ENCODE data around the gene DNAH11. TPM values are rescaled to one million over a fixed set of nuclear protein-coding genes. Genes with fewer than 3 reads are reported as not detected.

DNAH11 gene
- total and polyA plus RNA-seq, 2 donors (not counting 1 experiment from before 2014, with no cell fraction given), result 0.33 to 0.34 TPM

GRCh38 chr7:21603462-21603861 lies 60.6 kb downstream of the DNAH11 start:
- Histone ChIP-seq H3K27me3 (ENCODE audit: control insufficient read depth, insufficient read depth, low read length) (no peaks in the 10 kb centered on the region), H3K4me2 (ENCODE audit: extremely low read depth, insufficient read depth, low read length) (no peak overlapping the region), H3K79me2 (ENCODE audit: control insufficient read depth, insufficient read depth, low read length) (no peaks in the 10 kb centered on the region), H3K4me3 (replicated peaks in 1 of 4; ENCODE audit: control extremely low read depth in 1 of 4, insufficient read depth in 1 of 4, low read depth in 3 of 4, low read length in 4 of 4) (no peak overlapping the region), H3K27ac (ENCODE audit: insufficient read depth, low read length) (no peak overlapping the region), H3K4me1 (ENCODE audit: control insufficient read depth, extremely low read depth, insufficient read depth, low read length) (no peaks in the 10 kb centered on the region), H3K9me3 (ENCODE audit: control insufficient read depth, insufficient read depth, low read depth, low read length) (no peaks in the 10 kb centered on the region), H3K9ac (ENCODE audit: insufficient read depth, low read length) (no peak overlapping the region), H2AFZ (ENCODE audit: low read length) (no peak overlapping the region), H3K36me3 (ENCODE audit: control insufficient read depth, insufficient read depth, low read length) (no peaks in the 10 kb centered on the region), H4K20me1 (ENCODE audit: control insufficient read depth, extremely low read depth, insufficient read depth, low read length) (no peaks in the 10 kb centered on the region)
- DNase-seq (ENCODE audit: low read depth in 2 of 2), result no peak
- no peak for TF ChIP-seq EZH2 (IDR thresholded peaks at IDR 0.05; ENCODE audit: low read length, missing control alignments)
- TF ChIP-seq CTCF (conservative IDR thresholded peaks at IDR 0.05 in 1 of 2, IDR thresholded peaks at IDR 0.05 in 1 of 2; ENCODE audit: low read depth in 1 of 2, low read length in 2 of 2), result no peak

- H3K9ac ChIP-seq (ENCODE audit: insufficient read depth, low read length), result no peak overlapping the region
- no peak for DNase-seq (ENCODE audit: low read depth in 2 of 2)
These were observed 61.3 kb downstream of the DNAH11 start for GRCh38 chr7:21603972-21604749.

More at GRCh38 chr7:21603972-21604749, 61.3 kb downstream of the DNAH11 start:
- H3K4me3 ChIP-seq (replicated peaks in 1 of 4; ENCODE audit: control extremely low read depth in 1 of 4, insufficient read depth in 1 of 4, low read depth in 3 of 4, low read length in 4 of 4), result no peak overlapping the region
- H3K9me3 ChIP-seq (ENCODE audit: control insufficient read depth, insufficient read depth, low read depth, low read length), result no peaks in the 10 kb centered on the region
- H3K79me2 ChIP-seq (ENCODE audit: control insufficient read depth, insufficient read depth, low read length), result no peaks in the 10 kb centered on the region
- H3K4me1 ChIP-seq (ENCODE audit: control insufficient read depth, extremely low read depth, insufficient read depth, low read length), result no peaks in the 10 kb centered on the region
- no peak overlapping the region for H3K27ac ChIP-seq (ENCODE audit: insufficient read depth, low read length)
- H4K20me1 ChIP-seq (ENCODE audit: control insufficient read depth, extremely low read depth, insufficient read depth, low read length), result no peaks in the 10 kb centered on the region
- no peak for TF ChIP-seq EZH2 (IDR thresholded peaks at IDR 0.05; ENCODE audit: low read length, missing control alignments)
- no peak for TF ChIP-seq CTCF (conservative IDR thresholded peaks at IDR 0.05 in 1 of 2, IDR thresholded peaks at IDR 0.05 in 1 of 2; ENCODE audit: low read depth in 1 of 2, low read length in 2 of 2)
- H2AFZ ChIP-seq (ENCODE audit: low read length), result no peak overlapping the region
- no peaks in the 10 kb centered on the region for H3K36me3 ChIP-seq (ENCODE audit: control insufficient read depth, insufficient read depth, low read length)
- H3K27me3 ChIP-seq (ENCODE audit: control insufficient read depth, insufficient read depth, low read length), result no peaks in the 10 kb centered on the region
- H3K4me2 ChIP-seq (ENCODE audit: extremely low read depth, insufficient read depth, low read length), result no peak overlapping the region

All from fibroblast of lung (primary cell).